Dendritic cell treated with granulocyte-macrophage colony-stimulating factor and Interleukin-4, amounts not matched to agents 40 ng/mL and 50 ng/mL, for 4 days (primary cell): ENCODE measurements around the gene CELA3B.
A peak's percentile ranks its signal among the peaks of the same experiment; 100 is the strongest.
"Not testable (repeated sequence)": the region's sequence is repeated elsewhere in the genome, so short reads cannot be mapped to it uniquely, and the experiment has no call there.

ENCODE experiments used
- H3K27ac Mint-ChIP-seq: one replicate; pipeline ENCODE4 v1.8.0; 2022; ENCODE audit warnings: mild to moderate bottlenecking, mixed read lengths
- H3K27me3 Mint-ChIP-seq: one replicate; pipeline ENCODE4 v1.8.0; 2022; ENCODE audit warnings: mild to moderate bottlenecking, mixed read lengths
- H3K36me3 Mint-ChIP-seq: one replicate; pipeline ENCODE4 v1.8.0; 2022; ENCODE audit warnings: low read depth, mixed read lengths
- H3K4me1 Mint-ChIP-seq: one replicate; pipeline ENCODE4 v1.8.0; 2022; ENCODE audit warnings: low read depth, mixed read lengths
- H3K4me3 Mint-ChIP-seq: one replicate; pipeline ENCODE4 v1.8.0; 2022; ENCODE audit warnings: mild to moderate bottlenecking, moderate library complexity, mixed read lengths
- H3K9me3 Mint-ChIP-seq: one replicate; pipeline ENCODE4 v1.8.0; 2022; ENCODE audit warnings: mixed read lengths
- intact Hi-C: fragments of 100-400 bp; cut with micrococcal nuclease; formaldehyde crosslinking; loops from one replicate; pipeline ENCODE4 v1.15.0; 2022

The CELA3B gene

GRCh38 chr1:21976703-21977239, at the start of gene CELA3B:
Gene CELA3B, plus strand, starts transcription at chr1:21977022. Its CDS starts 18 bp downstream, at chr1:21977040.
- H3K4me3 Mint-ChIP-seq, H3K4me1 Mint-ChIP-seq, H3K27ac Mint-ChIP-seq, H3K9me3 Mint-ChIP-seq, H3K27me3 Mint-ChIP-seq, intact Hi-C loops, H3K36me3 Mint-ChIP-seq: not testable (repeated sequence)

GRCh38 chr1:21927533-21928237, 49.1 kb upstream of the CELA3B start:
- H3K27ac Mint-ChIP-seq = no peak overlapping the region
- H3K27me3 Mint-ChIP-seq = peaks cover 2% of the 10 kb centered on the region
- H3K36me3 Mint-ChIP-seq = peaks cover 21% of the 10 kb centered on the region

GRCh38 chr1:21930080-21930571, 46.7 kb upstream of the CELA3B start:
- Mint-ChIP-seq H3K4me1 (peaks cover 61% of the 10 kb centered on the region), H3K4me3 (no peak overlapping the region), H3K9me3 (no peaks in the 10 kb centered on the region), H3K27me3 (peaks cover 4% of the 10 kb centered on the region), H3K27ac (no peak overlapping the region), H3K36me3 (peaks cover 21% of the 10 kb centered on the region)
- intact Hi-C loops = no loop called here

More at GRCh38 chr1:21927533-21928237, 49.1 kb upstream of the CELA3B start:
- no peaks in the 10 kb centered on the region for H3K9me3 Mint-ChIP-seq
- intact Hi-C loops = no loop called here
- H3K4me1 Mint-ChIP-seq = peaks cover 61% of the 10 kb centered on the region
- H3K4me3 Mint-ChIP-seq = no peak overlapping the region

- H3K27me3 Mint-ChIP-seq = peaks cover 9% of the 10 kb centered on the region
- no peaks in the 10 kb centered on the region for H3K9me3 Mint-ChIP-seq
- H3K4me1 Mint-ChIP-seq = peaks cover 61% of the 10 kb centered on the region
- no peak overlapping the region for H3K4me3 Mint-ChIP-seq
- intact Hi-C loops = no loop called here
- peaks cover 26% of the 10 kb centered on the region for H3K36me3 Mint-ChIP-seq
- peak overlapping the region; percentile 53 for H3K27ac Mint-ChIP-seq
Observed at GRCh38 chr1:21930629-21931170, 46.1 kb upstream of the CELA3B start.

- Mint-ChIP-seq H3K4me1 (peaks cover 61% of the 10 kb centered on the region), H3K27me3 (peaks cover 17% of the 10 kb centered on the region), H3K27ac (peak overlapping the region; percentile 53), H3K4me3 (no peak overlapping the region), H3K36me3 (peaks cover 26% of the 10 kb centered on the region), H3K9me3 (no peaks in the 10 kb centered on the region)
- intact Hi-C loops = no loop called here
Observed at GRCh38 chr1:21931171-21932093, 45.4 kb upstream of the CELA3B start.

GRCh38 chr1:21932127-21932526, 44.7 kb upstream of the CELA3B start:
- H3K4me3 Mint-ChIP-seq = no peak overlapping the region
- H3K36me3 Mint-ChIP-seq = peaks cover 26% of the 10 kb centered on the region
- H3K4me1 Mint-ChIP-seq = peaks cover 58% of the 10 kb centered on the region
- H3K9me3 Mint-ChIP-seq = no peaks in the 10 kb centered on the region
- H3K27ac Mint-ChIP-seq = peak overlapping the region; percentile 53
- peaks cover 20% of the 10 kb centered on the region for H3K27me3 Mint-ChIP-seq
- intact Hi-C loops = no loop called here

- Mint-ChIP-seq H3K27ac (no peak overlapping the region), H3K27me3 (peaks cover 24% of the 10 kb centered on the region), H3K36me3 (peaks cover 20% of the 10 kb centered on the region), H3K4me3 (no peak overlapping the region), H3K4me1 (peaks cover 71% of the 10 kb centered on the region), H3K9me3 (no peaks in the 10 kb centered on the region)
- intact Hi-C loops = no loop called here
Observed at GRCh38 chr1:21933397-21934248, 43.2 kb upstream of the CELA3B start.

- H3K9me3 Mint-ChIP-seq = no peaks in the 10 kb centered on the region
- peaks cover 82% of the 10 kb centered on the region for H3K4me1 Mint-ChIP-seq
- peak overlapping the region; percentile 5 for H3K27ac Mint-ChIP-seq
- peaks cover 6% of the 10 kb centered on the region for H3K36me3 Mint-ChIP-seq
- intact Hi-C loops = no loop called here
- H3K4me3 Mint-ChIP-seq = peak overlapping the region; percentile 77
- H3K27me3 Mint-ChIP-seq = peaks cover 24% of the 10 kb centered on the region
Observed at GRCh38 chr1:21935393-21935804, 41.4 kb upstream of the CELA3B start.

GRCh38 chr1:21935891-21936365, 40.9 kb upstream of the CELA3B start:
- H3K4me3 Mint-ChIP-seq = peak overlapping the region; percentile 77
- no peaks in the 10 kb centered on the region for H3K9me3 Mint-ChIP-seq
- H3K27me3 Mint-ChIP-seq = peaks cover 24% of the 10 kb centered on the region
- peak overlapping the region; percentile 28 for H3K27ac Mint-ChIP-seq
- H3K36me3 Mint-ChIP-seq = peaks cover 5% of the 10 kb centered on the region
- intact Hi-C loops = no loop called here
- H3K4me1 Mint-ChIP-seq = peaks cover 82% of the 10 kb centered on the region

GRCh38 chr1:21936366-21937031, 40.3 kb upstream of the CELA3B start:
- peaks cover 5% of the 10 kb centered on the region for H3K36me3 Mint-ChIP-seq
- no peaks in the 10 kb centered on the region for H3K9me3 Mint-ChIP-seq
- H3K4me1 Mint-ChIP-seq = peaks cover 82% of the 10 kb centered on the region
- peak overlapping the region; percentile 77 for H3K4me3 Mint-ChIP-seq
- peak overlapping the region; percentile 28 for H3K27ac Mint-ChIP-seq
- intact Hi-C loops = no loop called here
- H3K27me3 Mint-ChIP-seq = peaks cover 24% of the 10 kb centered on the region

- H3K27me3 Mint-ChIP-seq = peaks cover 24% of the 10 kb centered on the region
- peaks cover 82% of the 10 kb centered on the region for H3K4me1 Mint-ChIP-seq
- peak within 1 kb of the TSS; percentile 79 for H3K4me3 Mint-ChIP-seq
- H3K27ac Mint-ChIP-seq = peak within 1 kb of the TSS; percentile 89
- no peaks in the 10 kb centered on the region for H3K9me3 Mint-ChIP-seq
- H3K36me3 Mint-ChIP-seq = peaks cover 5% of the 10 kb centered on the region
- intact Hi-C loops = no loop called here
Observed at GRCh38 chr1:21937034-21937371, 39.8 kb upstream of the CELA3B start, which contains the start of gene HSPG2. Gene HSPG2, minus strand, starts transcription at chr1:21937310. Its CDS starts 93 bp downstream, at chr1:21937217.

GRCh38 chr1:21937372-21938121, 39.3 kb upstream of the CELA3B start:
- Mint-ChIP-seq H3K4me3 (peak overlapping the region; percentile 79), H3K27ac (peak overlapping the region; percentile 89), H3K4me1 (peaks cover 79% of the 10 kb centered on the region), H3K9me3 (no peaks in the 10 kb centered on the region), H3K36me3 (peaks cover 5% of the 10 kb centered on the region), H3K27me3 (peaks cover 24% of the 10 kb centered on the region)
- intact Hi-C loops = no loop called here
